Panc1 (cell line): ENCODE measurements around the gene SBF2. TPM values are rescaled to one million over a fixed set of nuclear protein-coding genes. Genes with fewer than 3 reads are reported as not detected.

Experiments
- ATAC-seq: fragments of 200-7000 bp; cut with Tn5 transposase; 2 replicates; pipeline ENCODE4 v1.9.1; 2020; ENCODE audit warnings: mild to moderate bottlenecking, moderate library complexity
- BruUV-seq: library from RNA; stranded (reverse); fragments of 400-500 nt; replicated peaks from 2 replicates; lab custom pipeline; 2021; lab: Mats Ljungman, UMichigan
- CTCF ChIA-PET: fragments of 300-600 bp; sonication (Branson Sonifier 250); formaldehyde crosslinking; loops from one replicate; lab custom pipeline; 2022; ENCODE audit warnings: antibody characterized with exemption; lab: Charles Lee
- POLR2A ChIA-PET: fragments of 300-600 bp; sonication (Branson Sonifier 250); formaldehyde crosslinking; loops from one replicate; lab custom pipeline; 2022; ENCODE audit warnings: antibody characterized with exemption; lab: Charles Lee
- DNase-seq: peaks from one replicate; pipeline ENCODE4 v3.0.0-alpha.2; 2010; ENCODE audit warnings: low read depth, low spot score
- H3K27ac ChIP-seq: 2 replicates; pipeline ENCODE4 v1.5.1; 2011; ENCODE audit warnings: mild to moderate bottlenecking, low read length, inconsistent platforms
- H3K27me3 ChIP-seq: fragments of 200-500 bp; sonication (Bioruptor generic); 2 replicates; pipeline ENCODE4 v1.6.0; 2014; ENCODE audit warnings: low read length, inconsistent platforms; ENCODE audit not compliant: control insufficient read depth, insufficient read depth
- H3K36me3 ChIP-seq: fragments of 200-500 bp; sonication (Bioruptor generic); 2 replicates; pipeline ENCODE4 v1.5.1; 2014; ENCODE audit warnings: inconsistent platforms, mild to moderate bottlenecking, low read length, moderate library complexity; ENCODE audit not compliant: control insufficient read depth, insufficient read depth
- H3K4me1 ChIP-seq: 2 replicates; pipeline ENCODE4 v1.5.1; 2011; ENCODE audit warnings: inconsistent platforms, mild to moderate bottlenecking, low read length, moderate library complexity; ENCODE audit not compliant: control insufficient read depth, insufficient read depth
- H3K4me3 ChIP-seq, 2 experiments: 2 replicates each; pipeline ENCODE4 v1.5.1; 2011 to 2012; ENCODE audit warnings: low read depth in 2 of 2, low read length in 2 of 2, mild to moderate bottlenecking in 2 of 2, inconsistent platforms in 1 of 2, moderate library complexity in 1 of 2
- H3K9me3 ChIP-seq: fragments of 200-500 bp; sonication (Bioruptor generic); 2 replicates; pipeline ENCODE4 v1.5.1; 2014; ENCODE audit warnings: low read depth, mild to moderate bottlenecking, inconsistent platforms, low read length, moderate library complexity; ENCODE audit not compliant: control insufficient read depth, insufficient read depth
- CTCF ChIP-seq: fragments of 450-650 bp; IDR thresholded peaks from 2 replicates; pipeline ENCODE4 v1.5.1; 2017; ENCODE audit warnings: mild to moderate bottlenecking
- POLR2AphosphoS5 ChIP-seq: IDR thresholded peaks from 2 replicates; pipeline ENCODE4 v1.6.1; 2012; ENCODE audit warnings: mild to moderate bottlenecking, low read depth, low read length, moderate library complexity
- REST ChIP-seq, 2 experiments: IDR thresholded peaks; 2 replicates each; pipeline ENCODE4 v1.6.1; 2011 to 2012; ENCODE audit warnings: low read depth in 2 of 2, control low read depth in 1 of 2, low read length in 1 of 2, mild to moderate bottlenecking in 1 of 2, moderate library complexity in 1 of 2; ENCODE audit not compliant: insufficient read depth in 1 of 2
- SIN3A ChIP-seq: IDR thresholded peaks from 2 replicates; pipeline ENCODE4 v1.6.1; 2012; ENCODE audit warnings: low read depth, mild to moderate bottlenecking, low read length, moderate library complexity, borderline replicate concordance; ENCODE audit not compliant: insufficient read depth
- TCF7L2 ChIP-seq: IDR thresholded peaks from 2 replicates; pipeline ENCODE4 v1.6.1; 2011; ENCODE audit warnings: mild to moderate bottlenecking, low read depth, low read length, inconsistent platforms
- in situ Hi-C: cut with HindIII; loops from 2 replicates; pipeline ENCODE4 v1.10.0; 2016; ENCODE audit warnings: low sequenced_read_pairs, low pct_unique_long_range_greater_than_20kb
- intact Hi-C: fragments of 100-400 bp; cut with micrococcal nuclease; formaldehyde crosslinking; loops from one replicate; pipeline ENCODE4 v1.10.0; 2022; ENCODE audit not compliant: unreplicated experiment
- total RNA-seq: library from RNA; stranded (reverse); gene quantifications from one replicate; pipeline ENCODE4 v1.2.1, GENCODE V29; 2021; ENCODE audit not compliant: unreplicated experiment

The SBF2 gene
- total RNA-seq, 1 experiment from 2014 or later = 65.0 TPM

- no TSS peak for BruUV-seq
- TF ChIP-seq TCF7L2 = no peak
- in situ Hi-C loops = no loop called here
These were observed 552.8 kb downstream of the SBF2 start for GRCh38 chr11:9741260-9741659.

GRCh38 chr11:9740202-9740883 lies 553.7 kb downstream of the SBF2 start:
- intact Hi-C loops (no loop called here), in situ Hi-C loops (no loop called here)
- Histone ChIP-seq H3K27me3 (no peaks in the 10 kb centered on the region), H3K4me3 (no peak overlapping the region), H3K4me1 (peaks cover 21% of the 10 kb centered on the region), H3K9me3 (peaks cover 9% of the 10 kb centered on the region; the same call in 1 of the 2 replicates), H3K27ac (no peak overlapping the region), H3K36me3 (peaks cover 23% of the 10 kb centered on the region)
- TF ChIP-seq SIN3A = no peak
- no peak for TF ChIP-seq POLR2AphosphoS5
- TF ChIP-seq CTCF = no peak
- no peak for TF ChIP-seq TCF7L2
- TF ChIP-seq REST (IDR thresholded peaks at IDR 0.05; ENCODE audit: insufficient read depth in 1 of 2, low read depth in 2 of 2, low read length in 1 of 2) = no peak
- DNase-seq (no peak), ATAC-seq (no peak)
- no TSS peak for BruUV-seq
- ChIA-PET POLR2A (interaction anchor here (0.6 kb wide), 1 partner anchor 624 kb away, joined by 3 read pairs; no protein-coding TSS in a partner anchor), CTCF (no interaction called here)

More at GRCh38 chr11:9741260-9741659, 552.8 kb downstream of the SBF2 start:
- peaks cover 22% of the 10 kb centered on the region for H3K36me3 ChIP-seq
- H3K27me3 ChIP-seq = no peaks in the 10 kb centered on the region
- ATAC-seq (no peak), DNase-seq (no peak)
- CTCF ChIA-PET = no interaction called here
- POLR2A ChIA-PET = no interaction called here
- H3K9me3 ChIP-seq = no peaks in the 10 kb centered on the region
- intact Hi-C loops = no loop called here
- H3K27ac ChIP-seq = no peak overlapping the region
- H3K4me3 ChIP-seq = no peak overlapping the region
- H3K4me1 ChIP-seq = peaks cover 16% of the 10 kb centered on the region
